ENCODE data around the gene MYO7B. TPM values are rescaled to one million over a fixed set of nuclear protein-coding genes. Genes with fewer than 3 reads are reported as not detected.
A peak's percentile ranks its signal among the peaks of the same experiment; 100 is the strongest.

Gene MYO7B
- total RNA-seq, 4 donors from 2014 or later: 0.07 to 0.83 (median 0.51) TPM; not detected in 1

DNA sequence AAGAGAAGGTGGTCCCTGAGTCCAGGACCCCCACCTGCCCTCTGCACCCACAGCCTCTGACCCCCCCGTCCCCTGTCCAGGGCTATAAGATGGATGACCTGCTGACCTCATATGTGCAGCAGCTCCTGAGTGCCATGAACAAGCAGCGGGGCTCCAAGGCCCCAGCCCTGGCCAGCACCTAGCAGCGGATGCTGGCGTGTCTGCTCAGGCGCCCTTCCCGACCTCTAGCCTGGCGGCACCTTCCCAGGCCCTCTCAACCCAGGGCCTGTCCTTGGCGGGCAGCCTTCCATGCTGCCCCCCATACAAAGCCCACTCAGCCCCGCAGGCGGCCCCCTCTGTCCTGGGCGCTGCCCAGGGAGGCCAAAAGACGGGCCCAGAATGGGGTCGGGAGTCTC lies 101.8 kb downstream of the MYO7B start:
- in situ Hi-C loops (cut with MboI; ENCODE audit: low sequenced_read_pairs in 4 of 4): no loop called here
- peaks cover 18 to 27% of the 10 kb centered on the region in 2 donors for H3K4me1 ChIP-seq
- TF ChIP-seq POLR2A (IDR thresholded peaks at IDR 0.05): no peak
- TF ChIP-seq, protein P1, sequence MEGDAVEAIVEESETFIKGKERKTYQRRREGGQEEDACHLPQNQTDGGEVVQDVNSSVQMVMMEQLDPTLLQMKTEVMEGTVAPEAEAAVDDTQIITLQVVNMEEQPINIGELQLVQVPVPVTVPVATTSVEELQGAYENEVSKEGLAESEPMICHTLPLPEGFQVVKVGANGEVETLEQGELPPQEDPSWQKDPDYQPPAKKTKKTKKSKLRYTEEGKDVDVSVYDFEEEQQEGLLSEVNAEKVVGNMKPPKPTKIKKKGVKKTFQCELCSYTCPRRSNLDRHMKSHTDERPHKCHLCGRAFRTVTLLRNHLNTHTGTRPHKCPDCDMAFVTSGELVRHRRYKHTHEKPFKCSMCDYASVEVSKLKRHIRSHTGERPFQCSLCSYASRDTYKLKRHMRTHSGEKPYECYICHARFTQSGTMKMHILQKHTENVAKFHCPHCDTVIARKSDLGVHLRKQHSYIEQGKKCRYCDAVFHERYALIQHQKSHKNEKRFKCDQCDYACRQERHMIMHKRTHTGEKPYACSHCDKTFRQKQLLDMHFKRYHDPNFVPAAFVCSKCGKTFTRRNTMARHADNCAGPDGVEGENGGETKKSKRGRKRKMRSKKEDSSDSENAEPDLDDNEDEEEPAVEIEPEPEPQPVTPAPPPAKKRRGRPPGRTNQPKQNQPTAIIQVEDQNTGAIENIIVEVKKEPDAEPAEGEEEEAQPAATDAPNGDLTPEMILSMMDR (IDR thresholded peaks at IDR 0.05 in 4 of 5, conservative IDR thresholded peaks at IDR 0.05 in 1 of 5): no peak
- H3K4me3 ChIP-seq: no peak overlapping the region
- no peak for ATAC-seq
- no peaks in the 10 kb centered on the region for H3K27me3 ChIP-seq
- peak overlapping the region; percentile 67 to 77 (median 71) for H3K27ac ChIP-seq
- no peaks in the 10 kb centered on the region for H3K36me3 ChIP-seq
- no peaks in the 10 kb centered on the region for H3K9me3 ChIP-seq
- intact Hi-C loops (cut with DNase I; ENCODE audit: low total_unique reads): no loop called here
- no peak for DNase-seq

DNA sequence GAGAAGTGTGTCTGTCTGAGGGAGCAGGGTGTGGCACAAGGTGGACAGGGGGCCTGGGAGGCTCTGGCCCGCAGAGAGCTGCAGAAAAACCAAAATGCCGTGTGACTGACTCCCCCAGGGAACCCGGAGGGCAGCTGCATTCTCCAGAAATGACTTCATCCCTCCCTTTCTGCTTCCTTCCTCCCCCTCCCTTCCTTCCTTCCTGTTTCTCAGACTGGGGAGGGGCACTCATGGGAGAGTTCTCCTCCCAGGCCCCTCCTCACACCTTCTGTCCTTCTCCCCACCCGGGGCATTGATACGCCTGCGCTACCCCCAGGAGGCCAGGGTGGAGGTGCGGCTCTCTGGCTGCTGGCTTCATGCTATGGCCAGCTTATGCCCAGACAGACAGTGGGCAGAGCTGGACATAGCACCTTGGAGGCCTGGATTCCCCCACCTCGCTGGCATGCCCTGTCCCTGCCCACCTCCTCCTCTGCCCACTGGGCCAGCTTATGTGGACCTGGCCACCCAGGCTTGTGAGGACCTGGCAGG lies 102.3 kb downstream of the MYO7B start:
- Histone ChIP-seq H3K4me1 (peaks cover 18 to 27% of the 10 kb centered on the region in 2 donors), H3K36me3 (no peaks in the 10 kb centered on the region), H3K27me3 (no peaks in the 10 kb centered on the region), H3K9me3 (no peaks in the 10 kb centered on the region), H3K27ac (peak overlapping the region; percentile 67 to 77 (median 71)), H3K4me3 (no peak overlapping the region)
- in situ Hi-C loops (cut with MboI; ENCODE audit: low sequenced_read_pairs in 4 of 4): no loop called here
- ATAC-seq (peak; percentile 31 to 47), DNase-seq (no peak)
- intact Hi-C loops (cut with DNase I; ENCODE audit: low total_unique reads): no loop called here
- no peak for TF ChIP-seq POLR2A (IDR thresholded peaks at IDR 0.05)
- TF ChIP-seq, protein P1 (IDR thresholded peaks at IDR 0.05 in 4 of 5, conservative IDR thresholded peaks at IDR 0.05 in 1 of 5): no peak

DNA sequence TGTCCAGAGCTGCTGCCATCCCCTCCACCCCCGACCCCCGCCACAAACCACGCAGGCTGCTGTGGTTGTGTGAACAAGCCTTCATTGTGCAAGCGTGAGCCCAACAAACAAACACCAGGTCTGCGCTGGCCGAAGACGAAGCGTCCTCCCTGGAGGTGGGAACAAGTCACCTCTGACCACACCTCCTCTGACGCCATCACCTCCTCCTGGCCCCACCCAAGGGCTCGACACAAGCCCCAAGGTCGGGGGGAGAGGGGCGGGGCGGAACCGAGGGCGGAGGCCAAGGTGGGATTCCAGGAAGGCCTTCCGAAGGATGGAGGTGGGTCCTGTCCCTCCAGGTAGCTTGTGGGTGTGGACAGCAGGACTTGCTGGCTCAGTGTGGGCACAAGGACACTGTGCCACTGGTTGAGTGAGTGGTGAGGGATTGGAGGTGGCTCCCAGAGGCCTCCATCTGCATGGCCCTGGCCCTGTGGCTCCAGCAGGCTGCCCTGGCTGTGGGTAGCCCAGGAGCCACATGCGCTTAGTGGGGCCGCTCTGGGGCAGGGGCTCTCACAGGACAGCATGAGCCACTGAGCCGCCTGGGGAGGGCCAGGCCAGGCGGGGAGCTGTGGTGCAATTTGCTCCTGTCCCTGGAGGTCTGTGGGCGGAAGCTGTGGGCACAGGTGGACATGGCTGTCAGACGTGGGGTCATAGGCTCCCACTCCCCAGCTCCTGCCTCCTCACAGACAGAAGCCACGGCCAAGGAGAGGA lies 103.1 kb downstream of the MYO7B start:
- H3K4me3 ChIP-seq: no peak overlapping the region
- peak overlapping the region; percentile 67 to 77 (median 71) for H3K27ac ChIP-seq
- no peaks in the 10 kb centered on the region for H3K27me3 ChIP-seq
- no peaks in the 10 kb centered on the region for H3K36me3 ChIP-seq
- peaks cover 18 to 24% of the 10 kb centered on the region in 2 donors for H3K4me1 ChIP-seq
- intact Hi-C loops (cut with DNase I; ENCODE audit: low total_unique reads): no loop called here
- in situ Hi-C loops (cut with MboI; ENCODE audit: low sequenced_read_pairs in 4 of 4): no loop called here
- DNase-seq (no peak), ATAC-seq (no peak)
- no peak for TF ChIP-seq POLR2A (IDR thresholded peaks at IDR 0.05)
- TF ChIP-seq, protein P1 (IDR thresholded peaks at IDR 0.05 in 4 of 5, conservative IDR thresholded peaks at IDR 0.05 in 1 of 5): no peak
- H3K9me3 ChIP-seq: no peaks in the 10 kb centered on the region

DNA sequence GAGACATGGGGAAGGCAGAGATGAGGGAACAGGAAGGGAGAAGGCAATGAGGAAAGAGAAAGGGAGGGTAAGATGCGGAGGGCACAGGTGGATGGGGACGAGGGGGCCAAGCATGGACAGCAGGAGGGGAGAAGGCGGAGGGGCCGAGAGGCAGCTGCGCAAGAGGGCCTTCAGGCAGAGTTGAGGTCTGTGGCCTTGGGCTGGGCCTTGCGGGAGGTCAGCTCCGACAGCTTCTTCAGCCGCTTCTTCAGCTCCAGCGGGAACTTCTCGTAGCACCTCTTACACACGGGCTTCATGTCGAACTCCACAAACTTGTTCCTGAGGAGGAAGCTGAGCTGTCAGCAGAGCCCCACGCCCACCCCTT lies 103.6 kb downstream of the MYO7B start:
- Histone ChIP-seq H3K36me3 (no peaks in the 10 kb centered on the region), H3K4me3 (no peak overlapping the region), H3K27ac (peak overlapping the region; percentile 67 to 77 (median 71)), H3K9me3 (no peaks in the 10 kb centered on the region), H3K27me3 (no peaks in the 10 kb centered on the region), H3K4me1 (peaks cover 14 to 19% of the 10 kb centered on the region in 2 donors)
- no peak for DNase-seq
- in situ Hi-C loops (cut with MboI; ENCODE audit: low sequenced_read_pairs in 4 of 4) (no loop called here), intact Hi-C loops (cut with DNase I; ENCODE audit: low total_unique reads) (no loop called here)
- TF ChIP-seq, protein P1 (IDR thresholded peaks at IDR 0.05 in 4 of 5, conservative IDR thresholded peaks at IDR 0.05 in 1 of 5): no peak
- no peak for TF ChIP-seq POLR2A (IDR thresholded peaks at IDR 0.05)
- no peak for ATAC-seq
